GM12892 (cell line): ENCODE data around the gene NR2C2.

Experiments used
- POLR2A ChIP-seq: IDR thresholded peaks from 2 replicates; pipeline ENCODE4 v1.6.1; 2011; ENCODE audit warnings: low read depth, low read length, control low read depth
- POLR2AphosphoS5 ChIP-seq: IDR thresholded peaks from 2 replicates; pipeline ENCODE4 v1.6.1; 2011; ENCODE audit warnings: low read depth, low read length, control low read depth
- TAF1 ChIP-seq: IDR thresholded peaks from 2 replicates; pipeline ENCODE4 v1.6.1; 2011; ENCODE audit warnings: low read depth, mild to moderate bottlenecking, control low read depth, low read length, borderline replicate concordance

DNA sequence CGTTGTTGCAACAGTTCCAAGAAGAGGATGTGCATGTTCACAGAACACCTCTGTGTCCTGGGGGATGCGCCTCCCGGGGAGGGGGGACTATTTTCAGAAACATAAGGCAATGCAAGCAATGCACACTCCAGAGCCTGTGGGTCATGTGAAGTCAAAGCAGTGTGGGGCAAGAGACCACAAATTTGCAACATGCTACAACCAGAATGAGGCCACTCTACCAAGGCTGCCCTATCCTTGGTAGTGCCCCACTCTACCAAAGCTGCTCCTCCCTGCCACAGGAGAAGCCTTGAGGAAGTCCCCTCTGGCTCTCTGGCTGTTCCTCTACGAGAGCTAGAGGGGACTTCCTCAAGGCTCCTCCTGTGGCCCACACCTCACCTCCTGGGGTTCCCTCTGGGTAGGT is 8.4 kb upstream of the NR2C2 start:
- TF ChIP-seq POLR2A (no peak), POLR2AphosphoS5 (no peak), TAF1 (no peak)
